ENCODE data around the gene TUT1.
A peak's percentile ranks its signal among the peaks of the same experiment; 100 is the strongest.
"Not testable (repeated sequence)": the region's sequence is repeated elsewhere in the genome, so short reads cannot be mapped to it uniquely, and the experiment has no call there.

Gene TUT1, protein sequence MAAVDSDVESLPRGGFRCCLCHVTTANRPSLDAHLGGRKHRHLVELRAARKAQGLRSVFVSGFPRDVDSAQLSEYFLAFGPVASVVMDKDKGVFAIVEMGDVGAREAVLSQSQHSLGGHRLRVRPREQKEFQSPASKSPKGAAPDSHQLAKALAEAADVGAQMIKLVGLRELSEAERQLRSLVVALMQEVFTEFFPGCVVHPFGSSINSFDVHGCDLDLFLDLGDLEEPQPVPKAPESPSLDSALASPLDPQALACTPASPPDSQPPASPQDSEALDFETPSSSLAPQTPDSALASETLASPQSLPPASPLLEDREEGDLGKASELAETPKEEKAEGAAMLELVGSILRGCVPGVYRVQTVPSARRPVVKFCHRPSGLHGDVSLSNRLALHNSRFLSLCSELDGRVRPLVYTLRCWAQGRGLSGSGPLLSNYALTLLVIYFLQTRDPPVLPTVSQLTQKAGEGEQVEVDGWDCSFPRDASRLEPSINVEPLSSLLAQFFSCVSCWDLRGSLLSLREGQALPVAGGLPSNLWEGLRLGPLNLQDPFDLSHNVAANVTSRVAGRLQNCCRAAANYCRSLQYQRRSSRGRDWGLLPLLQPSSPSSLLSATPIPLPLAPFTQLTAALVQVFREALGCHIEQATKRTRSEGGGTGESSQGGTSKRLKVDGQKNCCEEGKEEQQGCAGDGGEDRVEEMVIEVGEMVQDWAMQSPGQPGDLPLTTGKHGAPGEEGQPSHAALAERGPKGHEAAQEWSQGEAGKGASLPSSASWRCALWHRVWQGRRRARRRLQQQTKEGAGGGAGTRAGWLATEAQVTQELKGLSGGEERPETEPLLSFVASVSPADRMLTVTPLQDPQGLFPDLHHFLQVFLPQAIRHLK

DNA sequence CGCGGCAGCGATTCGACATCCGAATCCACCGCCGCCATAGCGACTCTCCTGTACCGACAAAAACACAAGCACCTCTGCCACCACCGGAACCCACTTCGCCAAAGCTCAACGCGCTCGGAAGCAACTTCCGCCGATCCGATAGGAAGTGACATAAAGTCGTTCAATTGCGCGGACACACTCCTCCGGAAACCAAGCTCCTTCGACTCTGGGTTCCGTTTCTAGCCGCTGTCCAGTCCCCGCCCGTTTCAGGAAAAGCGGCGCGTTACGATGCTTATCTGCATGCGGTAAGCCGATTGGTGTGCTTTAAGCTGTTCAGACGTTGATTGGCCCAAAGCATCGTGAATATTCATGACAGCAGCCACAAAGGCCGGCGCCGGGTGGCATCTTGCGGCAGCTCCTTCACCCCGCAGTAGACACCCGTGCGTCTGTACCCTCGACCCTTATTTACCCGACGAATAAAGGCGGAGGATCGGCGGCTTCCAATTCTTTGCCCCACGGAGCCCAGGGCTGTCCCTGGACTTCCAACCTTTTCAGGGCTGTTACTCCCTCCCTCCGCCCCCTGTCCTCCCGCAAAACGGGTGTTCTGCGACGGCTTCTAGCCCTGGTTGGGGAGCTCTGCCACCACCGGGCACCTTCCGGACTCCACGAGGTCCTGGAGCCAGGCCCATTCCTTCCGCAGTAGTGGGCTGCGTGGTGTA, at the start of gene TUT1:
TSS of gene TUT1 (minus strand) at position 76 of the 698 bp plus-strand sequence. CDS start at position 38, 38 bp downstream.
- peak; percentile 99 for DNase-seq

- no peak for DNase-seq
Observed at GRCh38 chr11:62632492-62632891, 41.2 kb upstream of the TUT1 start.

DNA sequence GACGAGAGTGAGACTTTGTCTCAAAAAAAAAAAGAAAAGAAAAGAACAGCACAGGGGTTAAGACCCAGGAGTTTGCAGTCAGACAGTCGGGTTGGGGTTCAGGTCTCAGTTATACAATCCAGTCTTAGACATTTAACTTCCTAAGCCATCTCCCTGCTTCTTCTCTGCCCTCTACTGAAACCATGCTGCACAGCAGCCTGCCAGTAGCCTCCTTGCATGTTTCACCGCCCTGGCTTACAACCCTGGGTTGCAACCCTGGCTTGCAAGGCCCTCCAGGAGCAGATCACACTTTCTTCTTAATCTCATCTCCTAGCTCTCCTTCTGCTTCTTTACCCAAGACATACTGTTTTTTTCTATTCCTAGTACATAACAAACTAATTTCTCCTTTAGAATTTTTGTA, 36.4 kb upstream of the TUT1 start:
- DNase-seq: no peak

- DNase-seq: no peak
Observed at GRCh38 chr11:62622476-62623089, 31.3 kb upstream of the TUT1 start.

DNA sequence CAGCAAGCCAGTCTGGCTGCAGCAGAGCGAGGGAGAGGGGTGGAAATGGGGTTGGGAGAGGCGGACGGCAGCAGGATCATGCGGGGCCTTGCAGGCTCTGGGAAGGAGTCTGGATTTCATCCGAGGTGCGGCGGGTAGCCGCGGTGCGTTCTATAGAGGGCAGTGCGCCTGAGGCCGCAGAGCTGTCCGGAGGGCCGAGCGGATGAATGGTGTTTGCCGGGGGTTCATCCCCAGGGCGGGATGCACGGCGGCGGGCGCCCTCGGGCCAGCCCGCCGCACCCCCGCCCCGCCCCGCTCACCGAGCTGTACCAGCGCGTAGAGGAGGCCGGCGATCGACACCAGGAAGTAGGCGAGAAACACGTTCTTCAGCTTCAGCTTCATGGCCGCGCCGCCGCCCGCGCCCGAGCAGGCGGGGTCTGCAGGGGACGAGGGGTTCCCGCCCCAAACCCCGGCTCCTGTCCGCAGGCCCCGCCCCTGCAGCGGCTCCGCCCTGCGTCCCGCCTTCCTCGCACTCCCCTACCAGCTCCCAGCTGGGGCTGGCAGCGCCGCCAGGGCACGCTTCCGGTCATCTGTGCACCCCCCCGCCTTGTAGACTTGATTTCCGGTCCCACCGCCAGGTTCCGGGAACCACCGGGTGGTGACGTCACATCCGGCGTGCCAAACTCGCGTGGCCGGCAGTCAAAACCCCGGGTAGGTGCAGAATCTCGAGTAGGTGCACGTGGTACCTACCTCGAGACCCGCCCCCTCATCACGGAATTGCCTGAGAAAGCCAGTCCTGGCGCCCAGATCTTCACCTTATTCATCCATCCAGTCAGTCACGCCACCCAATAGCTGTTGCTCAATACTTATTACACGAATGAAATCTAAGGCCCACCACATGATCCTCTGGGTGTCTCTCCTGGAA, 30.5 kb upstream of the TUT1 start, which contains the start of gene B3GAT3:
TSS of gene B3GAT3 (minus strand) at position 420 of the 904 bp plus-strand sequence. CDS start at position 381, 39 bp downstream.
- DNase-seq: peak; percentile 99

DNA sequence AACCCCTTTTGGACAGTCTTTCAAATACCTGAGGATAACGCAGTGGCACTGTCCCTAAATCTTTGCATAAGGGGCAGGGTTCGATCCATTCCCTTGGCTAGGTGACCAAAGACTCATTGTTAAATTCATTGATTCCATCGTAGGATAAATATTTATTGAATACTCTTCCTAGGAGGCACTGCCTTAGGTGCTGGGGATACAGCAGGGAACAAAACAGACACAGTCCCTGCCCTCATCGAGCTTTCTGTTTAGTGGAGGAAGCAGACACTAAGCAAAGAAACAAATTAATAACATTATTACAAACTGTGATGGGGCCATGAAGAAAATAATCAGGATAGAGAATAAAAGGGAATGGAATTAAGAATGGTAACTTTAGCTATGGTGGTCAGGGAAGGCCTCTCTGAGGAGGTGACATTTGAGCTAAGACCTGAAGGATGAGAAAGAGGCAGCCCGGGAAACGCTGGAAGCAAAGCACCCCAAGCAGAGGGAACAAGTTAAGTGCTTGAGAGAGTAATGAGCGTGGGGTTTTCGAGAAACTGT, 29.8 kb upstream of the TUT1 start:
- no peak for DNase-seq

DNA sequence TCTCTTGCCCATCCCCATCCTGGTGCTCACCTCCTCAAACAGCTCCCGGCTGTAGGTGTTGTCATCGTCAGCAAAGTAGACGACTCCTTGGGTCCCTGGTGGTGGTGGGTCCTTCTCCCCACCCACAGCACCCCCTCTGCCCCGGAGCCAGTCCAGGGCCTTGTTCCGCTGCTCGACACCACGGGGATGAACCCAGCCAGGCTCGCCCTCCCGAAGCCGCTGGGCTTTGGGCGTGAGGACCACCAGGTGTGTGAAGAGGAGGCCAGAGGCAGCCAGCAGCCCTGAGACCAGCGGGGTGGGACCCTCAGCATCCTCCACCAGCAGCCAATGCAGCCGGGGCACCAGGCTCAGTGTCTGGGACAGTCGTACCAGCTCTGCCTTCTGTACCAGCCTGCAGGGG, 25.6 kb upstream of the TUT1 start:
- DNase-seq: not testable (repeated sequence)

DNA sequence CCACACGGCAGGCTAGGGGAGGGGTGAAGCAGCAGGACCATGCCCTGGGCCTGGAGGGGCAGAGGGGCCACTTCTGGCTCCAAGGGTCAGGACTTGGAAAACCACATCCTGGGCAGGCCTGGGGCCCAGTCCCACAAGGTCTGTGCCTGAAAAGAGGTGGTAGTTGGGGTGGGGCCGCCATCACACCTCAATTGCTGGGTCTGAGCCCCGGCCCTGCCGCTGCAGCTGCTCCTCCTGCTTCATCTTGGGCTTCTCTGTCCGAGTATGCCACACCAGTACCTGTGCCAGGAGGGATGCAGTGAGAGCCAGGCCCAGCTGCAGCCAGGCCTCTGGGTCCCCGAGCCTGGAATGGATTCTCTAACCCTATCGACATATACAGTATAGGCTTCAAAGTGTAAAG, 24.2 kb upstream of the TUT1 start:
- DNase-seq: no peak

GRCh38 chr11:62614275-62614674, 23.0 kb upstream of the TUT1 start:
- DNase-seq: no peak

DNA sequence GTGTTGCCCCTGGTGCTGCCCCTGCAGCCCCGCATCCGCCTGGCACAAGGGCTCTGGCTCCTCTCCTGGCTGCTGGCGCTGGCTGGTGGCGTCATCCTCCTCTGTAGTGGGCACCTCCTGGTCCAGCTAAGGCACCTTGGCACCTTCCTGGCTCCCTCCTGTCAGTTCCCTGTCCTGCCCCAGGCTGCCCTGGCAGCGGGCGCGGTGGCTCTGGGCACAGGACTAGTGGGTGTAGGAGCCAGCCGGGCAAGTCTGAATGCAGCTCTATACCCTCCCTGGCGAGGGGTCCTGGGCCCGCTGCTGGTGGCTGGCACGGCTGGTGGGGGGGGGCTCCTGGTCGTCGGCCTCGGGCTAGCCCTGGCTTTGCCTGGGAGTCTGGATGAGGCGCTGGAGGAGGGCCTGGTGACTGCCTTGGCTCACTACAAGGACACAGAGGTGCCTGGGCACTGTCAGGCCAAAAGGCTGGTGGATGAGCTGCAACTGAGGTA, 22.0 kb upstream of the TUT1 start:
- DNase-seq: no peak

GRCh38 chr11:62612366-62613290, 21.3 kb upstream of the TUT1 start, which contains the start of the genes EML3 and ROM1:
EML3 (minus strand) TSS chr11:62612775; CDS start chr11:62612457, 318 bp downstream.
ROM1 (plus strand) TSS chr11:62613257; CDS start chr11:62613282, 25 bp downstream.
- DNase-seq: peak; percentile 83

- DNase-seq: peak; percentile 35
Observed at GRCh38 chr11:62611705-62612365, 20.5 kb upstream of the TUT1 start.

DNA sequence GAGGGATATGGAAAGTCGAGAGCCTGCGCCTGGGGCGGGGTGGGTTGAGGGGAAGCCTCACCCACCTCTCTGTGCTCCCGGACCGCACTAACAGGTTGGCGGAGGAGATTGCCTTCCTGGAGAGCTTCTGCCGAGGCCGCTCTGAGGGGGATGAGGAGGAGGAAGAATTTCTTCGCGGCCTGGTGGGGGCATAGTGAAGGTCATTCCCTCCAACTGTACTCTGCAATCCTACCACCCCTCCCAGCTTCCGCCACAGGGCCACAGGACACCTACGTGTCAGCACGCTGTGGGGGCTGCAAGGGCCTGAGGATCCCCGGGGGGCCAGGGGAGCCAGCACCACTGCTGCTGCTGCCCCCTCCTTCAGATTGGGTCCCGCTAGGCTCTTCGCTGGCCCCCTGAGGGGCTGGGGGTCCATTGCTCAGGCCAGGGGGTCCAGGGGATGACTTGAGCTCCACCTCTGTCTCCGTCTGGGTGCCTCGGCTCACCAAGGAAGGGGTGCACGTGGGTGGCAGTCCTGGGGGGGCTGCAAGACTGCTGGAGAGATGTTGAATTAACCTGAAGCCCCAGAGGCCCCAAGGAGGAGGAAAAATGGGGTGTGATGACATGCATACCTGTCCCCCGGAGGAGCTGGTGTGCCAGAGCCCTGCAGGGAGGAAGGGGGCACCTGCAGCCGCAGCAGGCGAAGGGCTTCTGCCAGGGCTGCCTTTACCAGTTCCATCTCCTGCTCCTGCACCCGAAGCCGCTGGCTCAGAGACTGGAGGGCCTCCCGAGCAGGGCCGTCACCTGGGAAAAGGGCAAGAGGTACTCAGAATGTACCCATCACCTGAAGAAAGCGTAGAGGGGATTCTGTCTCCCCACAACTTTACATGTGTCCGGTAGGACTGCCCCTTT, 19.7 kb upstream of the TUT1 start:
- no peak for DNase-seq

DNA sequence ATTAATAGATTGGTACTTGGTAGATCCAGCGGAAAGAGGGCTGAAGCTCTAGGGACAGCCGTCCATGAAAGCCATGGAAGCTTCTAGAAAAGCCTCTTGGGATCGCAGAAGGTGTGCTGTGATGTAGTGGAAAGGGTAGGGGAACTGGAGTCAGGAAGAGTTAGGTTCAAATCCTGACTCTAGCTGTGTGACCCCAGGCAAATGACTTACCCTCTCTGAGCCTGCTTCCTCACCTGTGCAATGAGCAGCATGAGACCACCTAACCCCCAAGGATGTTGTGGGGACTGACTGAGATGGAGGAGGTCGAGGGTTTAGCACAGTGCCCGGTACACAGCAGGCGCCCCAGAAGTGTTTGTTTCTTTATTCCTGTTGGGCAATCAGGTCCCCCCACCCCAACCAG, 19.1 kb upstream of the TUT1 start:
- DNase-seq: no peak

GRCh38 chr11:62608776-62609175, 17.5 kb upstream of the TUT1 start:
- no peak for DNase-seq

- DNase-seq: peak; percentile 64
Observed at GRCh38 chr11:62607714-62608113, 16.4 kb upstream of the TUT1 start.

- DNase-seq: no peak
Observed at GRCh38 chr11:62605902-62606301, 14.6 kb upstream of the TUT1 start.

DNA sequence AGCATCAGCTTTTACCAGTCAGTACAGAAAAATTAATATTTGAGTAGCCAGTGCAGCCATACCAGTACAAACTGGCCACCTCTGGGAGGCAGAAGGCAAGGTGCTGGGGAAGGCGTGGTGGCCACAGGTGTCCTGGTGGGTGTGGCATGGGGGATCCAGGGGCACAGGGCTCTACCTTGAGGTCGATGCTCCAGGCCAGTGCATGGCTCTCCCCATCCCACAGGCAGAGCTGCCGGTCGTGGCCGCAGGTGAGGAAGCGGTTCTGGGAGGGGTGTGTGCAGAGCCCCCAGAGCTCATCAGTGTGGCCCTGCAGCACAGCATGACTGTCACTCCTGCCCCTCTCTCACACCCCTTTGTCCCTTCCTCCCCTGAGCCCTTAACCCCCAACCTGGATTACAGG, 14.1 kb upstream of the TUT1 start:
- no peak for DNase-seq
